Smooth muscle cell (in vitro differentiated cells): Measurements from ENCODE around the gene NIF3L1. TPM values are rescaled to one million over a fixed set of nuclear protein-coding genes. Genes with fewer than 3 reads are reported as not detected.

Experiments used
- DNase-seq: peaks from one replicate; lab custom pipeline; 2025; ENCODE audit not compliant: unreplicated experiment; lab: John Stamatoyannopoulos, UW
- H2AFZ ChIP-seq: fragments of 200-600 bp; sonication (generic); 2 replicates; pipeline ENCODE4 v1.6.0; 2016; ENCODE audit warnings: antibody characterized with exemption, low read depth, mild to moderate bottlenecking
- H3F3A ChIP-seq: fragments of 200-600 bp; sonication (generic); 2 replicates; pipeline ENCODE4 v1.6.0; 2017; ENCODE audit warnings: antibody characterized with exemption, low read depth
- H3K27ac ChIP-seq: fragments of 200-600 bp; sonication (generic); 2 replicates; pipeline ENCODE4 v1.5.1; 2016; ENCODE audit warnings: low read depth, mild to moderate bottlenecking
- H3K27me3 ChIP-seq: fragments of 200-600 bp; sonication (generic); 2 replicates; pipeline ENCODE4 v1.6.1; 2016; ENCODE audit warnings: low read depth, mild to moderate bottlenecking
- H3K36me3 ChIP-seq: fragments of 200-600 bp; sonication (generic); 2 replicates; pipeline ENCODE4 v1.5.1; 2016; ENCODE audit warnings: low read depth
- H3K4me1 ChIP-seq: fragments of 200-600 bp; sonication (generic); 2 replicates; pipeline ENCODE4 v1.5.1; 2016; ENCODE audit warnings: low read depth
- H3K4me2 ChIP-seq: fragments of 200-600 bp; sonication (generic); 2 replicates; pipeline ENCODE4 v1.6.0; 2016; ENCODE audit warnings: mild to moderate bottlenecking
- H3K4me3 ChIP-seq: fragments of 200-600 bp; sonication (generic); 2 replicates; pipeline ENCODE4 v1.5.1; 2016; ENCODE audit warnings: mild to moderate bottlenecking
- H3K79me2 ChIP-seq: fragments of 200-600 bp; sonication (generic); 2 replicates; pipeline ENCODE4 v1.6.0; 2016; ENCODE audit warnings: low read depth, mild to moderate bottlenecking
- H3K9ac ChIP-seq: fragments of 200-600 bp; sonication (generic); 2 replicates; pipeline ENCODE4 v1.6.0; 2016; ENCODE audit warnings: low read depth
- H3K9me3 ChIP-seq: fragments of 200-600 bp; sonication (generic); replicated peaks from 2 replicates; pipeline ENCODE4 v1.5.1; 2016; ENCODE audit warnings: low read depth
- H4K20me1 ChIP-seq: fragments of 200-600 bp; sonication (generic); 2 replicates; pipeline ENCODE4 v1.6.0; 2016; ENCODE audit warnings: low read depth
- WGBS: methylation state at CpG from one replicate; pipeline ENCODE4 v1.1.7; 2016; ENCODE audit warnings: low lambda C conversion rate; 5-methylcytosine and 5-hydroxymethylcytosine counted together
- polyA plus RNA-seq: library from polyadenylated mRNA; unstranded; fragments of >200 nt; fragmentation: Nextera tagmentation; extraction: Ambion mirVana; gene quantifications from 2 replicates; pipeline ENCODE4 v1.2.1, GENCODE V29; 2016
- total RNA-seq: library from RNA; depleted of rRNA; stranded (reverse); fragments of >200 nt; gene quantifications from 2 replicates; pipeline ENCODE4 v1.2.3, GENCODE V29; 2014
- TF ChIP-seq, protein P1 (sequence below): fragments of 200-600 bp; sonication (generic); IDR thresholded peaks from 2 replicates; pipeline ENCODE4 v1.5.1; 2017; ENCODE audit warnings: borderline replicate concordance, mild to moderate bottlenecking, antibody characterized with exemption; ENCODE audit not compliant: insufficient read depth, poor library complexity, severe bottlenecking

NIF3L1 gene
- total and polyA plus RNA-seq, 2 experiments from 2014 or later = 22.3 to 39.7 TPM

DNA sequence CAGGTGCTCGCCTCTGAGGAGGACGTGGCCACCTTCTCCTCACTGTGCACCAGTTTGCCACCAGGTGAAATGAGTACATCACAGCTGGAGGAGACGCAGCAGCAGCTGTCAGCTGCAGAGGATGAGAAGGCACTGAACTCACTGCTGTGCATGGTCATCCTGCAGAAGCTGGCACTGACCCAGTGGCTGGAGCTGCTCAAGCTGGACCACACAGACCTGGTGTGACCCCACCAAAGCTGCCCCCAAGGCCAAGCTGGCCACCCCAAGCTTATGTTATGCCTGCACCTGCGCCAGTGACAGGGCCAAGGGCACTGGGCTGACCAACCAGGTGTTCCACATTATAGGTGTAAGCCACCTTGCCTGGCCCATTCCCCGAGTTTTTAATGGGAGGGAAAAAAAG is 44.0 kb upstream of the NIF3L1 start:
- no peak overlapping the region for H3K4me2 ChIP-seq
- DNase-seq = no peak
- H2AFZ ChIP-seq = no peak overlapping the region
- H3K9ac ChIP-seq = no peak overlapping the region
- H3F3A ChIP-seq = no peaks in the 10 kb centered on the region
- H3K79me2 ChIP-seq = no peaks in the 10 kb centered on the region
- H3K9me3 ChIP-seq = no peaks in the 10 kb centered on the region
- H3K27ac ChIP-seq = no peak overlapping the region
- no peaks in the 10 kb centered on the region for H3K4me1 ChIP-seq
- WGBS = 93% methylated on average over 5 of the region's 5 CpGs
- no peaks in the 10 kb centered on the region for H3K36me3 ChIP-seq
- no peaks in the 10 kb centered on the region for H3K27me3 ChIP-seq
- no peak overlapping the region for H3K4me3 ChIP-seq
- TF ChIP-seq, protein P1, sequence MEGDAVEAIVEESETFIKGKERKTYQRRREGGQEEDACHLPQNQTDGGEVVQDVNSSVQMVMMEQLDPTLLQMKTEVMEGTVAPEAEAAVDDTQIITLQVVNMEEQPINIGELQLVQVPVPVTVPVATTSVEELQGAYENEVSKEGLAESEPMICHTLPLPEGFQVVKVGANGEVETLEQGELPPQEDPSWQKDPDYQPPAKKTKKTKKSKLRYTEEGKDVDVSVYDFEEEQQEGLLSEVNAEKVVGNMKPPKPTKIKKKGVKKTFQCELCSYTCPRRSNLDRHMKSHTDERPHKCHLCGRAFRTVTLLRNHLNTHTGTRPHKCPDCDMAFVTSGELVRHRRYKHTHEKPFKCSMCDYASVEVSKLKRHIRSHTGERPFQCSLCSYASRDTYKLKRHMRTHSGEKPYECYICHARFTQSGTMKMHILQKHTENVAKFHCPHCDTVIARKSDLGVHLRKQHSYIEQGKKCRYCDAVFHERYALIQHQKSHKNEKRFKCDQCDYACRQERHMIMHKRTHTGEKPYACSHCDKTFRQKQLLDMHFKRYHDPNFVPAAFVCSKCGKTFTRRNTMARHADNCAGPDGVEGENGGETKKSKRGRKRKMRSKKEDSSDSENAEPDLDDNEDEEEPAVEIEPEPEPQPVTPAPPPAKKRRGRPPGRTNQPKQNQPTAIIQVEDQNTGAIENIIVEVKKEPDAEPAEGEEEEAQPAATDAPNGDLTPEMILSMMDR = no peak
- H4K20me1 ChIP-seq = no peaks in the 10 kb centered on the region

DNA sequence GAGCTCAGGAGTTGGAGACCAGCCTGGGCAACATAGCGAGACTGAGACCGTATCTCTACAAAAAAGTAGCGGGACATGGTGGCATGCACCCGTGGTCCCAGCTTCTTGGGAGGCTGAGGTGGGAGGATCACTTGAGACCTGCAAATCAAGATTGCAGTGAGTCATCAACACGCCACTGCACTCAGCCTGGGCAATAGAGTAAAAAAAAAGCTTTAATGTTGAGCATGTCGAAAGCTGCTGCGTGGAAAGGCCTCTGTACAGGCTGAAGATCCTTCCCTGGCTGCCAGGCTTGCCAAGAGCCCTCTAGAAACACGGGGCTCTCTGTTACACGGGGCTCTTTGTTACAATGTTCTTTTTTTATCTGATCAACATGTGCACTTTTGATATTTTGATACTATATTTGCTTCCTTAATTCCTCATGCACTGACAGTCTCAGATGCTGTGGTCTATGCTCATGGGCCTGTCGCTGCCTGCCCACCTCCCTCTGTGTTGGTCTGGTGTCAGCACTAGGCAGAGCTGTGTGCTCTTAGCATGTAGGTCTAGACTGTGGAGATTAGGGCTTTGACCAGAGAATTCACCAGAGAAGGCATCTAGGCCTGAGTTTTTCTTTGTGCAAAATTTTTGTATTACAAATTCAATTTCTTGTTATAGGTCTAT is 43.4 kb upstream of the NIF3L1 start:
- 91% methylated on average over 10 of the region's 10 CpGs for WGBS
- H3K9ac ChIP-seq = no peak overlapping the region

DNA sequence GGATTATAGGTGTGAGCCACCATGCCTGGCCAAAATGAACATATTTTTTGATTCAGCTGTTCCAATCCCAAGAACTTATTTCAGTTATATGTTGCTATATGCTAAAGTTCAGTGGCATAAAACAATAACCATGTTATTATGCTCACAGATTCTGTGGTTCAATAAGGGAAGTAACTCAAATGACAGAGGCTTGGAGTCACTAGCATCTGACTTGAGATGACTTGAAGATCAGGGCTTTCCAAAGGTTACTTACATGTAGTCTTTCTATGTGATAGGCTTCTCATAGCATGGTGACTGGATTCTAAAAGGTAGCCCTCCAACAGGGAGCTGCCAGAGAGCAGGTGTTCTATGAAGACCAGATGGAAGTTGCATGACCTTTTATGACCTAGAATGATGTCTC is 41.9 kb upstream of the NIF3L1 start:
- H3K36me3 ChIP-seq = peaks cover 3% of the 10 kb centered on the region
- DNase-seq = no peak
- no peak overlapping the region for H3K4me2 ChIP-seq
- H4K20me1 ChIP-seq = peaks cover 17% of the 10 kb centered on the region
- H3K27me3 ChIP-seq = no peaks in the 10 kb centered on the region
- no peaks in the 10 kb centered on the region for H3K79me2 ChIP-seq
- no peaks in the 10 kb centered on the region for H3K4me1 ChIP-seq
- TF ChIP-seq, protein P1 = no peak
- H3K4me3 ChIP-seq = no peak overlapping the region
- no peak overlapping the region for H3K9ac ChIP-seq
- H3K27ac ChIP-seq = no peak overlapping the region
- no peaks in the 10 kb centered on the region for H3K9me3 ChIP-seq
- H3F3A ChIP-seq = peaks cover 16% of the 10 kb centered on the region
- H2AFZ ChIP-seq = no peak overlapping the region

More for the DNA sequence above, 43.4 kb upstream of the NIF3L1 start:
- Histone ChIP-seq H4K20me1 (peaks cover 2% of the 10 kb centered on the region), H3K9me3 (no peaks in the 10 kb centered on the region), H3K4me1 (no peaks in the 10 kb centered on the region), H3F3A (peaks cover 3% of the 10 kb centered on the region), H3K36me3 (no peaks in the 10 kb centered on the region), H3K27me3 (no peaks in the 10 kb centered on the region), H3K4me2 (no peak overlapping the region), H3K27ac (no peak overlapping the region), H3K79me2 (no peaks in the 10 kb centered on the region), H3K4me3 (no peak overlapping the region), H2AFZ (no peak overlapping the region)
- TF ChIP-seq, protein P1 = no peak
- DNase-seq = no peak

DNA sequence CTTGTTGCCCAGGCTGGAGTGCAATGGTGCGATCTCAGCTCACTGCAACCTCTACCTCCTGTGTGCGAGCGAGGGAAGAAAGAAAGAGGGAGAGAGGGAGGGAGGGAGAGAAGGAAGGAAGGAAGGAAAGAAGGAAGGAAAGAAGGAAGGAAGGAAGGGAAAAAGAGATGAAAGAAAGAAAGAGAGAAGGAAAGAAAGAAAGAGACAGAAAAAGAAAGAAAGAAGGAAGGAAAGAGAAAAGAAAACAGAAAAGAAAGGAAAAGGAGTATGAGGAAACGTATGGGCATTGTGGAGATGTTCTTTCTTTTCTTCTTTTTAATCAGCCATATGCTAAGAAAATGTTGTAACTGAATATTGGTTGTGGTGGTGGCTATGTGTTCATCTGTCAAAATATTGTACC is 41.2 kb upstream of the NIF3L1 start:
- Histone ChIP-seq H4K20me1 (peaks cover 24% of the 10 kb centered on the region), H3K4me3 (no peak overlapping the region), H3F3A (peaks cover 23% of the 10 kb centered on the region), H3K27ac (no peak overlapping the region), H3K27me3 (no peaks in the 10 kb centered on the region), H3K9me3 (no peaks in the 10 kb centered on the region), H3K4me2 (no peak overlapping the region), H2AFZ (no peak overlapping the region), H3K9ac (no peak overlapping the region), H3K36me3 (peaks cover 10% of the 10 kb centered on the region), H3K79me2 (no peaks in the 10 kb centered on the region), H3K4me1 (no peaks in the 10 kb centered on the region)
- WGBS = 92% methylated on average over 4 of the region's 4 CpGs
- TF ChIP-seq, protein P1 = no peak
- DNase-seq = no peak
